ENCODE measurements around the gene FBLN2.
"Not testable (repeated sequence)": the region's sequence is repeated elsewhere in the genome, so short reads cannot be mapped to it uniquely, and the experiment has no call there.

Gene FBLN2

GRCh38 chr3:13548696-13549622 lies at the start of gene FBLN2:
Gene FBLN2, plus strand, starts transcription at chr3:13549125. Its CDS starts 21,231 bp downstream, at chr3:13570356.
- DNase-seq = no peak

- DNase-seq = not testable (repeated sequence)
Observed at GRCh38 chr3:13499246-13499645, 49.7 kb upstream of the FBLN2 start.

GRCh38 chr3:13500133-13500885 lies 48.6 kb upstream of the FBLN2 start:
- no peak for DNase-seq

GRCh38 chr3:13501056-13501455 lies 47.9 kb upstream of the FBLN2 start:
- DNase-seq = no peak

GRCh38 chr3:13501521-13501920 lies 47.4 kb upstream of the FBLN2 start:
- no peak for DNase-seq

GRCh38 chr3:13501958-13502790 lies 46.8 kb upstream of the FBLN2 start:
- DNase-seq = no peak

GRCh38 chr3:13502791-13503060 lies 46.2 kb upstream of the FBLN2 start:
- DNase-seq = no peak

- no peak for DNase-seq
Observed at GRCh38 chr3:13504161-13504831, 44.6 kb upstream of the FBLN2 start.

- DNase-seq = no peak
Observed at GRCh38 chr3:13505147-13506130, 43.5 kb upstream of the FBLN2 start.

- no peak for DNase-seq
Observed at GRCh38 chr3:13506239-13506638, 42.7 kb upstream of the FBLN2 start.

- DNase-seq = no peak
Observed at GRCh38 chr3:13506680-13507079, 42.2 kb upstream of the FBLN2 start.

GRCh38 chr3:13507247-13507569 lies 41.7 kb upstream of the FBLN2 start:
- no peak for DNase-seq

- DNase-seq = no peak
Observed at GRCh38 chr3:13507570-13508339, 41.2 kb upstream of the FBLN2 start.

- DNase-seq = no peak
Observed at GRCh38 chr3:13508496-13508895, 40.4 kb upstream of the FBLN2 start.

- DNase-seq = no peak
Observed at GRCh38 chr3:13509059-13509815, 39.7 kb upstream of the FBLN2 start.

- no peak for DNase-seq
Observed at GRCh38 chr3:13509816-13510192, 39.1 kb upstream of the FBLN2 start.

GRCh38 chr3:13512451-13512850 lies 36.5 kb upstream of the FBLN2 start:
- DNase-seq = no peak

- DNase-seq = no peak
Observed at GRCh38 chr3:13513051-13513912, 35.6 kb upstream of the FBLN2 start.

- DNase-seq = no peak
Observed at GRCh38 chr3:13513913-13514517, 34.9 kb upstream of the FBLN2 start.

Measured in KG1 (cell line).